ENCODE measurements around the gene PREPL.
"Not testable (repeated sequence)": the region's sequence is repeated elsewhere in the genome, so short reads cannot be mapped to it uniquely, and the experiment has no call there.

Gene PREPL

DNA sequence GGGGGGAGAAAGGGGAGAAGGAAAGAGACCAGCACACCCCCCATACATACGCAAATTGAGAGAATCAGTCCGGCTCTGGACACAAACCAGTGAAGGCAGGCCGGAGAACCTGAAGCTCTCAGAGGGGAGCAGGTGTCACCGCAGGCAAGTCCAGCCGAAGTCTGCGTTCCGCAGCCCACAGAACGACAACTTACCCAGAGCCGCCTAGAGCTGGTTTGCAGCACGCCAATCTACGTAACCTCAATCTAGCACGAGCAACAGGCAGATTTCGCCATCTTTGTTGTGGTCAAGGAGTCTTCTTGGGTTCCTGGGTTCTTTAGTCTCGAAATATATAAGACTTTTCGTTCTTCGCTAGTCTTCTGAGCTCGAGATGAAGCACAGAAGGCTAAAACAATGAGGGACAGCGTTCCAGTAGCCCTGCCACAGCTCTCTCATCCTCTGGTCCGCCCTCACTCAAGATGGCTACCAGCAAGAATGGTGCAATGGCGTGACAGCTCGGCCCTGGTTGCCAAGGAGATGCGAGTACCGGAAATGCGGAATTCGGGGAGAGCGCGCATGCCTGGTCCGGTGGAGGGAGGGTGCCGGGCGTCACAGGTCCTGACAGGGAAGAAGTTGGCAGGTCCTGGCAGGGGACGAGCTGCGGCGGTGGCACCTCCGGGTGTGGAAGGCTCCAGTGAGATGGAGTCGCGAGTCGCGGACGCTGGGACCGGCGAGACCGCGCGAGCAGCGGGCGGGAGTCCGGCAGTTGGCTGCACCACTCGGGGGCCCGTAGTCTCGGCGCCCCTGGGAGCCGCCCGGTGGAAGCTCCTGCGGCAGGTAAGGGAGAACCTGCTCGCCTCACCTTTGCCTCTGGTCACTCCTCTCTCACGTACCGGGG, at the start of gene PREPL, which contains the start of gene CAMKMT:
Gene PREPL (minus strand): TSS at position 165 of the 877 bp plus-strand sequence. CDS start 15,152 bp downstream, outside the sequence.
Gene CAMKMT (plus strand): TSS at position 618 of the 877 bp plus-strand sequence.
- peak; percentile 99 for DNase-seq

GRCh38 chr2:44398243-44398897, 37.1 kb upstream of the PREPL start:
- DNase-seq: no peak

- no peak for DNase-seq
Measured at GRCh38 chr2:44397447-44398175, 36.3 kb upstream of the PREPL start.

GRCh38 chr2:44392338-44392943, 31.1 kb upstream of the PREPL start:
- peak; percentile 75 for DNase-seq

DNA sequence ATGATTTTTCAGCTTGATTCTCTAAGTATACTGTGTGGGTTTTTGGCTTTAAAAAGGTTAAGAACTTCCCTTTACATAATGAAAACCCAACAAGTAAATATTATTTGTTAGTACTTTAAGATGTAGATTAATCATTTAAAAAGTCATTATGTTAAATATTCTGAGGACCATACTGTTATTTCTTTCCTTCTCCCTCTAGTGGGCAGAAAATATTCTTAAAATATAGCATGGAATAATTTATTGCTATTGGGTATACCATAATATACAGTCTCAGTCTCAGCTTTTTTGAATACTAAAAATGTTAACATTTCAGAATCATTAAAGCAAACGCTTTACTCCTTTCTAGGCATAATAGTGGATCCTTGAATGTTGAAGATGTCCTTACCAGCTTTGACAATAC, 28.6 kb upstream of the PREPL start:
- peak; percentile 10 for DNase-seq

DNA sequence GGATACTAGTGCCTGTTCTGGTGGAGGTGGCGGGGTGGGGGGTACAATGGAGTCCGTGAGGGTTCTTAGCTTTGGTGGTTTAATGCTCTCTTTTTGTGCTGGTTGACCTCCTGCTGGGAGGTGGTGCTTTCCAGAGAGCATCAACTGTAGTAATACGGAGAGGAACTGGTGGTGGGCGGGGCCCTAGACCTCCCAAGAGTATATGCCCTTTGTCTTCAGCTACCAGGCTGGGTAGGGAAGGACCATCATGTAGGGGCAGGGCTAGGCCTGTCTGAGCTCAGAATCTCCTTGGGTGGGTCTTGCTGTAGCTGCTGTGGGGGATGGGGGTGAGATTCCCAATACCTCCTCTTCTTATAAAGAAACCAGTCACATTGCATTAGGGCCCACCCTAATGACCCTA, 27.6 kb upstream of the PREPL start:
- no peak for DNase-seq

DNA sequence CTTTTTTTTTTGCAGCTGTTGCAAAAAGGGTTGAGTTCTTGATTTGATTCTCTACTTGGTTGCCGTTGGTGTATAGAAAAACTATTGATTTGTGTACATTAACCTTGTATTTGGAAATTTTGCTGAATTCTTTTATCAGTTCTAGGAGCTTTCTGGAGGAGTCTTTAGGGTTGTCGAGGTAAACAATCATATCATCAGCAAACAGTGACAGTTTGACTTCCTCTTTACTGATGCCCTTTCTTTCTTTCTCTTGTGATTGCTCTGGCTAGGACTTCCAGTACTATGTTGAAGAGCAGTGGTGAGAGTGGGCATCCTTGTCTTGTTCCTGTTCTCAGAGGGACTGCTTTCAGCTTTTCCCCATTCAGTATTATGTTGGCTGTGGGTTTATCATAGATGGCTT, 23.9 kb upstream of the PREPL start:
- DNase-seq: not testable (repeated sequence)

GRCh38 chr2:44377486-44377885, 16.2 kb upstream of the PREPL start:
- DNase-seq: no peak

DNA sequence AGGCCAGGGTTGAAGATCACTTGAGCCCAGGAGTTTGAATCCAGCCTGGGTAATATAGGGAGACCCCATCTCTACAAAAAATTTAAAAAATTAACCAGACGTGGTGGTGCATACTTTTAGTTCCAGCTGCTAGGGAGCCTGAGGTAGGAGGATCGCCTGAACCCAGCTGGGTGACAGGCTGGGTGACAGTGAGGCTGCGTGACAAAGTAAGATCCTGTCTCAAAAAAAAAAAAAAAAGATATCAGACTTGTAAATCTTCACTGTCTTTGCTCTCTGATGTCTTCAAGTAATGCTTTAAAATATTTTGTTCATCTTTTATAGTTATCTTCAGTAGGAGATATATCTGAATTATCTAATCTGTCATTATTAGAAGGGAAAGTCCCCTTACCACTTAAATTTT, 11.0 kb upstream of the PREPL start:
- no peak for DNase-seq

- no peak for DNase-seq
Measured at GRCh38 chr2:44371445-44371844, 10.2 kb upstream of the PREPL start.

GRCh38 chr2:44369392-44369791, 8.1 kb upstream of the PREPL start:
- no peak for DNase-seq

GRCh38 chr2:44367591-44367990, 6.3 kb upstream of the PREPL start:
- DNase-seq: no peak

- DNase-seq: no peak
Measured at GRCh38 chr2:44364604-44365003, 3.3 kb upstream of the PREPL start.

GRCh38 chr2:44362207-44363015, 1.1 kb upstream of the PREPL start:
- DNase-seq: peak; percentile 67

DNA sequence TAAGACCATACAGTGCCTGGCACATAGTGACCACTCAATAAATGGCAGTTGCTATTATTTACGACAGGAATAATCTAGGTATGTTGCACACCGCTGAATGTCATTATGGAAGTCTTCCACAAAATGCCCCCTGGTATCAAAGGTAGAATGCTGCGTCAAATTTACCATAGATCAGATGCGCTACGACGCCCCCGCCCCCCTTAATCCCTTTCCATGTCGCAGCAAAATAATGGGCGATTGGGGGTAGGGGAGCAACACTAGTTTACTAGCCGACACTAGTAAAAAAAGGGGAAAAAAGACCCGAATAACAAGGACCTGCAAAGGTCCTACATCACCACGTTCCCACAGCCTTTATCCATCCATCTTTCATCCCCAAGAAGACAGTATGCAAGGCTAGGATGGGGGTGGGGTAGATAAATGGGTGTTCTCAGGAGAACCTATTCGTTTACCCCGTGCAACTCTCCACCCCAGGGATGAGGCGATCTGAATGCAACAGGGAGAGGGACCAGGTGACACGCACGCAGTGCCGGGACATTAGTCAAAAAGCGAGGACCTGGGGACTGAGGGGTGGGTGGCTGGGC, 455 bp downstream of the PREPL start:
- DNase-seq: peak; percentile 88

- peak; percentile 92 for DNase-seq
Measured at GRCh38 chr2:44358503-44358902, 2.8 kb downstream of the PREPL start.

- DNase-seq: no peak
Measured at GRCh38 chr2:44354761-44355160, 6.5 kb downstream of the PREPL start.

GRCh38 chr2:44352510-44352909, 8.8 kb downstream of the PREPL start:
- no peak for DNase-seq

DNA sequence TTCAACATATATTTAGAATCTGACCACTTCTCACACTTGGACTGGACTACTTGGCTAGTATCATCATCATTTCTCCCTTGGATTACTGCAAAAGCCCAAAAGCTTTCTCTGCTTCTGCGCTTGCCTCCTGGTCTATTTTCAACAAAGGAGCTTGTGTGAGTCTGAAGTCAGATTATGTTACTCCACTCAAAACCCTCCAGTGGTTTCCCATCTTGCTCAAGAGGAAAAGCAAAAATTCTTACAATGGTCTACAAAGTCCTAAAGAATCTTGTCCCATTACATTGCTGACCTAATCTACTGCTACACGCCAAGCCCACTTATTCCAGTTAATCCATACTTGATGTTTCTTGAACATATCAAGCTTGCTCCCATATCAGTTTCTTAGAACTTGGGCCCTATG, 9.6 kb downstream of the PREPL start:
- DNase-seq: no peak

DNA sequence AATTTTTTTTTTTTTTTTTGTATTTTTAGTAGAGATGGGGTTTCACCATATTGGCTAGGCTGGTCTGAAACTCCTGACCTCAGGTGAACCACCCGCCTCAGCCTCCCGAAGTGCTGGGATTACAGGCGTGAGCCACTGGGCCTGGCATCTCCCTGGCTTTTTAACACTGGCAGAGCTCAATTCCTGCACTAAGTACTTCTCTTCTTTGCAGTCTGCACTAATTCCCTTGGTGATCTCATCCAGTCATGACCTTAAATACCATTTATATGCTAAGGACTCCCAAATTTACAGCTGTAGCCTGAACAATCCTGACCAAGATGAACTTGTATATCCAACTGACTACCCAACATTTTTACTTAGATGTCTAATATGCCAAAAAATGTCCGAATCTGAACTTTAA, 10.2 kb downstream of the PREPL start:
- DNase-seq: no peak

GRCh38 chr2:44349506-44349905, 11.8 kb downstream of the PREPL start:
- no peak for DNase-seq

GRCh38 chr2:44348400-44348799, 12.9 kb downstream of the PREPL start:
- DNase-seq: no peak

All from DMS53 (cell line).